GM18873 (cell line): ENCODE measurements around the gene GMCL1.
A peak's percentile ranks its signal among the peaks of the same experiment; 100 is the strongest.

Source experiments
- ATAC-seq: cut with Tn5 transposase; IDR thresholded peaks from one replicate; pipeline ENCODE4 v1.9.1; 2021; ENCODE audit warnings: mild to moderate bottlenecking, moderate library complexity, moderate number of reproducible peaks; ENCODE audit not compliant: unreplicated experiment, low FRiP score

Gene GMCL1

GRCh38 chr2:69829256-69830044 is at the start of gene GMCL1:
GMCL1 (plus strand) TSS chr2:69829660; CDS start chr2:69829893, 233 bp downstream.
- peak; percentile 85 for ATAC-seq

DNA sequence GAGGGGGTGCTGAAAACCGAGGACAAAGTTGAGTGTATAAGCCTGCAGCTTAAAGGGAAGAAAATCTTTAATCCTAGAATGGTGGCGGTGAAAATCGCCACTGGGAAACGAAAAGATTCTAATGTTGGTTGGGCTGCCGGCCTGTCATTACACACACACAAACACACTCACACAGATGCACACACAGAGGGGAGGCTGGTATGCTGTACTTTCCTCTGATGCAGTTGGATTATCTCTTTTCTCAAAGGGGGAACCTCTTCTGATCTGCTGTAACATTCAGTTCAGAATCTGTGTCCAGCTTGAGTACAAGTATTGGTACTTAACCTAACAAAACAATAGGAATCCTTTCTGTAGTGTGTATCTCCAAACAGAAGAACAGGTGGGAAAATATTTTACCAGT is 48.5 kb upstream of the GMCL1 start:
- ATAC-seq: no peak

DNA sequence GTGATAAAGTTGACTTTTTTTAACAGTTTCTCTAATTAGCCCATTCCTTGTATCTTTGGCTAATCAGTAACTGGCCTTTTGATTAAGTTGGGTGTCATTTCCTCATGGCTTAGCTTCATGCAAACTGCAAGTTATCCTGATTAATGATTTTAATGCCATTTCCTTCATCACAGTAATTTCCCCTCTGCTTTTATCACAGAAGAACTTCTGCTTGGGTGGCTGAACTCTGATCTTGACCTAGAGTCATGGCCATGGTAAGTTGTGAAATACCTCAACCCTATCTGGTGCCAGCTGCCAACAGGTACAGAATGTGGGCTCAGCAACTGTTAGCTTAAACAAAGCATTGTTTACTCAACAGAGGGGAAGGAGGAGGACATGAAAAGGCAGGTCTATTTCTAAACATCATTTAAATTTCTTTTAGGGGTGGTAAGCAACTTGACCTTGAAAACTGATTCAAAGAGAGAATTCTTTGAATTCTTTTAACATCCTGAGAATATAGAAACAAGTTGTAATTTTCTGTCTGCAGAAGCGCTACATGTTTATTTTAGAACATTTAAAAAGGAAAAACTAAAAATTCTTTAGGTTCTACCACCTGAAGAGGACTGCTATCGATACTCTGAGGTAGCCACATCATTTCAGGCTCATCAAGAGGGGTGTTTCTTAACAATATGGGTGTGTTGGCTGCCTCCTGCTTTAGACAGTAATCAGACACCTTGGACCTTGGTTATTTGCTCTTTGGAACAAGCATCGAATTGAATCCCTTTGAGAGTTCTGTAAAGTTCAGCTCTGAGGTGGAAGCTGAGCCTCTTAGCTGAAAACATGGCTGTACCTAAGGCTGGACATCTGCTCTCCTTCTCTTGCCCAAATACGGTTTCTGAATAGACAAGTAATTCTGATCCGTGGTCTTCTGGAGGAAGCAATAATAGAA is 47.9 kb upstream of the GMCL1 start:
- ATAC-seq: no peak

DNA sequence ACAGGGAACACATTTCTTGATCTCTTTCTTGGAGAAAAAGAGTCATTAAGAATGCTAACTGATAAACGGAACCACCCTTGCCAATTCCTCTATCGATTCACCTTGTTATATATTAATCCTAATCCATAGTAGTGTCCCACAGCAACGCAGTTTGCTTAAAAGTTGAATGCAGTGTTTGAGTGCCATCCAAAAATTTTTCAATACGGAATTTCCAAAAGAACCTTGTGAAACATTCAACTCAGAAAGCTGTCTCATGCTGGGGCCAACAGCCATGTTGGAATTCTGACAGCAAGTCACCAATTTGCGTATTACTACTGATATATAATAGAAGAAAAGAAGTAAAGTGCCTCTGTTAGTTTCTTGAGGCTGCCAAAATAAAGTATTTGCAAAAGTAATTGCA is 45.2 kb upstream of the GMCL1 start:
- no peak for ATAC-seq

DNA sequence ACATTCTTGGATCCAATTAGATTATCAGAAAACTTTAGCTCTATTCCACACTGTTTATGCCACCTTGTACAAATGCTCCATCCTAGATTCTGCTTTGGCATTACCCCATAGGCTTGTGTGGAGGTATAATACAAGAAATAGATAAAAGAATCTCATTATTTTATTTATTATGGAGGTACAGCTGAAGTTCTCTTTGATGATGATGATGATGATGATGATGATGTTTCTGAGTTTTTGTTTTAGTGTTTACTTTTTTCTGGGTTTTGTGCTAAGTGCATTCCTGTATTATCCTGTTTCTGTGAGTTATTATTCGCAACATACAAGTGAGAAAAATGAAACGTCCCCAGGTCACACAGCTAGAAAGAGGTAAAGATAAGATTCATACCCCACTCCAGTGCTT is 44.1 kb upstream of the GMCL1 start:
- ATAC-seq: no peak

- ATAC-seq: no peak
Observed at GRCh38 chr2:69786052-69786560, 43.4 kb upstream of the GMCL1 start.

DNA sequence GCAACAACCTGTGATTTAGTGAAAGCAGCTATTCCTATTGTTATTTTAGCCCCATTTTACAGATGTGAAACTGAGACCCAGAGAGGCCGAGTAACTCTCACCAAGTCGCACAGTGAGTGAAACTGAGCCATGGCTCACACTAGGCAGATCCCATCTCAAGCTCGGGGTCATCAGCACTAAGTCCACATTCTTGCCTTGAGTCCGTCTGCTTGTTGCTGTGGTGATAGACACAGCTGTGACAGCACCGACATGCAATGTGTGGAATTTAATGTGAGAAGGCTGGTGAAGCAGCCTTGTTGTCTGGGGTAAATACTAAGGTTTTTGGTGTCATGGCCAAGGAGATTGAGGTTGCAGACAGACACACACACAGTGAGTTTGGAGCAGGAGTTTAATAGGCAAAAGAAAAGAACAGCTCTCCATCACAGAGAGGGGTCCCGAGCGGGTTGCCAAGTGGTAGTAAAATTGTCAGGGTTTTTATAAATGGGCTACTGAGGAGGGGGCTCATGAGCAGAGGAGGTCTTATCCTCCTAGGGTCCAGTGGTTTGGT is 40.2 kb upstream of the GMCL1 start:
- ATAC-seq: peak; percentile 60

GRCh38 chr2:69789772-69790600 is 39.5 kb upstream of the GMCL1 start:
- no peak for ATAC-seq

DNA sequence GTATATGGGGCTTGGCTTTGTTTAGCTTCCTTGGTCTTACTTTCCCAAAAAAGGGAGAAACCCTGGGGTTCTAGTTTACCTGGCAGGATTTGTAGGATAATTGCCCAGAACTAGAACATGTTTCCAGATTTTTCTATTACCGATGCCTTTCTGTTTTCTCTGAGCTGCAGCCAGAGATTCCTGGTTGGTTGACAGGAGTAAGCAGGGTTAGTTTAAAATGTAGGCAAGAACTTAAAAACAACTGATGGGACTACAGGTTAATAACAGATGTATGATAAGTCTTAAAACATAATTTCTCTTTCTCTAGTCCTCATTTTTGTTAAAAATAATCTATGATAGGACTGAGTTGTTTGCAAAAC is 38.9 kb upstream of the GMCL1 start:
- ATAC-seq: no peak

DNA sequence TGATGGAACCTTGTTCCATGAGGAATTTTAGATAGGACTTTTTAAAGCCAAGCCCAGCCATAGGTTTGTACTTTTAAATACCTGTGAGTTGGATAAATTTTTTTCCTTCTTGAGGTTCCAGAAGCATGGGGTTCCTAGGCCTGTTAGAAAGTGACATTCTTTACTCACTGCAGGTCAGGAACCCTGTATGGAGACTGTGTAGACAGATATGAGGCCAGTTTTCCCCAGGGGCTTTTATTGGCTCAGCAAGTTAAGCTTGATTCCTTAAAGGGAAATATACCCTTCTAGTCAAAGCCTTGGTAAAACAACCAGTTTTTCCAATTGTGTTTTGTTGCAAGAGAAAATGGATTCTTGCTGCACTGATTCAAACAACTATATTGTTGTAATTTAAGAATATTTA is 38.4 kb upstream of the GMCL1 start:
- no peak for ATAC-seq

GRCh38 chr2:69796174-69796573 is 33.3 kb upstream of the GMCL1 start:
- no peak for ATAC-seq

- no peak for ATAC-seq
Observed at GRCh38 chr2:69797235-69797634, 32.2 kb upstream of the GMCL1 start.

DNA sequence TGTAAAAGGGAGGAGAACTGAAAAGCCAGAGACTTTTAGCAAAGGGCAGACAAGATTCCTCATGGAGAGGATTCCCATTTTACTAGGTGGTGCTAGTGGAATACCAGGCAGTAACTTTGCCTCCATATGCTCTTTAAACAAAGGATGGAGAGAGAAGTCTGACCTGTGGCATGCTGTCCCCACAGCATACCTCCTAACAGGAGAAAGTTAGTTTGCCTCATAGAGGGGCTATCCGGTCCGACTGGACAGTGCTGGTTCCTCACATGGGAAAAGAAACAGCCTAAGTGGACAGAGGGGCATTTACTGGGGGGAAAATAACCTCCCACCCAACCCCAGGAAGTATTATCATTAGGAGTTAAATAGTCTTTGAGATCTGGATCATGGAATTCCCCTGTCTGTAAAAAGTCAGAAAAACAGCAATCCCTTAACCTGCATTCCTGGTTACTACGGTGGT is 31.6 kb upstream of the GMCL1 start:
- ATAC-seq: no peak

- ATAC-seq: no peak
Observed at GRCh38 chr2:69798290-69798908, 31.1 kb upstream of the GMCL1 start.

DNA sequence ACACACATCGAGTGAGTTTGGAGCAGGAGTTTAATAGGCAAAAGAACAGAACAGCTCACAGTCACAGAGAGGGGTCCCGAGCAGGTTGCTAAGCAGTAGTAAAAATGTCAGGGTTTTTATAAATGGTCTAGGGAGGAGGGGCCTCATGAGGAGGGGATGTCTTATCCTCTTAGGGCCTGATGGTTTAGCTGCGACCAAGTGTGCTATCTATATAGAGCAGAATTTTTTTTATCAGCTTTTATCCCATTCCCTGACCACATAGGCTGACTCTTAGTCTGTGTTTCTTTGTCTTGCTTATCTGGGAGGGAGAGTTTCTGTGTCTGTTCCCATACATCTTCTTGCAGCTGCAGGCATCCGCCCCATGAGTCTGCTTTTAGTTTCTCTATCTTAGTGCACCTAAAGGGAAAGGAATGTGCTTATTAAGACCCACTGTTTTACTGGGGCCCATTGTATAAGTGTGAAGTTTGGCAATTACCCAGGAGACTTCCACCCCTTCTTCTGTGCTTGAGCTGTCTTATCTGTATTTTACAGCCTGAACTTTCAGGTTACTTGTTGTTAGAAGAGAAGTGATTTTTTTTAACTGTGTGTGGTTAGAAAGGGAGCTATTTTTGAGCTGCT is 30.4 kb upstream of the GMCL1 start:
- no peak for ATAC-seq

- ATAC-seq: no peak
Observed at GRCh38 chr2:69801745-69802290, 27.6 kb upstream of the GMCL1 start.

DNA sequence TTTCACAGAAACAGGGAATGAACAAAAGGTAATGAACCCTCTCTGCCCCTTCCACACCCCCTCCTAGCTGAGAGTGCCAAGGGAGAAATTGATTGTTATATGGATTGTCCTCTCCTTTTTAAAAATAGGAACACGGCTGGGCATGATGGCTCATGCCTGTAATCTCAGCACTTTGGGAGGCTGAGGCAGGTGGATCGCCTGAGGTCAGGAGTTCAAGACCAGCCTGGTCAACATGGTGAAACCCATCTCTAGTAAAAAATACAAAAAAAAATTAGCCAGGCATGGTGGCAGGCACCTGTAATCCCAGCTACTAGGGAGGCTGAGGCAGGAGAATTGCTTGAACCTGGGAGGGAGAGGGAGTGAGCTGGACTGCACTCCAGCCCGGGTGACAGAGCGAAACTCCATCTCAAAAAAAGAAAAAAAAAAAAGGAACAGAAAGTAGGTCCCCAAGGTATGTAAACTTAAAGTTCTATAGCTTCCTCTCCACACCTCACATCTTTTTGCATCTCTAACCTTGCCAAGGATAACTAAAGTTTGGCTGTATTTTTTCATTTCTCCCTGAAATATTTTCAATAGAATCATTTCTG is 26.6 kb upstream of the GMCL1 start:
- ATAC-seq: peak; percentile 63

DNA sequence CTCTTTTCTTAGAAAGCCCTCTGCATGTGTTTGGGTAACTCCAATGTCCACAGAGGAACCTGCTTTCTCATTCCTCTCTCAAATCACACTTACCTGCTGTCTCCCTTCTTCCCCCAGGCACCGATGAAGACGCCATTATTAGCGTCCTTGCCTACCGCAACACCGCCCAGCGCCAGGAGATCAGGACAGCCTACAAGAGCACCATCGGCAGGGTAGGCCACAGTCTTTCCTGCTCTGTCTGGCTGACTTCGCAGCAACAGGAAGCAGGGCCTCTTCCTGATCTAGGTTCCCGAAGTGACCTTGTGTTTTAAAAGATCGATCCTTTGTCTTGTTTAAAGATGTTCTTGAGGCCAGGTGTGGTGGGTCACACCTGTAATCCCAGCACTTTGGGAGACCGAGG is 25.0 kb upstream of the GMCL1 start:
- no peak for ATAC-seq

- no peak for ATAC-seq
Observed at GRCh38 chr2:69805887-69806286, 23.6 kb upstream of the GMCL1 start.
